ENCODE data around the gene ABTB2. TPM values are rescaled to one million over a fixed set of nuclear protein-coding genes. Genes with fewer than 3 reads are reported as not detected.

Gene ABTB2
- total RNA-seq, 6 donors from 2014 or later, result 1.4 to 6.8 (median 4.7) TPM

DNA sequence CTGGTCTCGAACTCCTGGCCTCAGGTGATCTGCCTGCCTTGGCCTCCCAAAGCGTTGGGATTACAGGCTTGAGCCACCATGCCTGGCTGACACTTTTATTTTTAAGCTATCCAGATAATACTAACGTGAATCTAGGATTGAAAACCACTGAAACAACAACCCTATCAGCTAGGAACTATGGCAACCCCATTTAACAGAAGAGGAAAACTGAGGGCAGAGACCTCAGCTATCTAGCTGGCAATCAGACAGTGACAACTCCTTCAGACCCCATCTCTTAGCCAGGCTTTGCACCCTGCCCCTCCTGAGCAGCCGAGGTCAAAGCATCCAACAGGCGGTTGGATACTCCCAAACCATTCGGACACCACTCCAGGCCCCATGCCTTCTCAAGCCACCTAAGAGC, 14.1 kb downstream of the ABTB2 start:
- 91 to 97% methylated on average over 6 of the region's 6 CpGs for WGBS, 2 donors
- no peak for ATAC-seq (ENCODE audit: low FRiP score in 2 of 2)
- H3K27me3 ChIP-seq, result no peaks in the 10 kb centered on the region
- TF ChIP-seq POLR2A (IDR thresholded peaks at IDR 0.05) (no peak), POLR2AphosphoS5 (IDR thresholded peaks at IDR 0.05) (no peak), EP300 (IDR thresholded peaks at IDR 0.05) (no peak)
- TF ChIP-seq, protein P1, sequence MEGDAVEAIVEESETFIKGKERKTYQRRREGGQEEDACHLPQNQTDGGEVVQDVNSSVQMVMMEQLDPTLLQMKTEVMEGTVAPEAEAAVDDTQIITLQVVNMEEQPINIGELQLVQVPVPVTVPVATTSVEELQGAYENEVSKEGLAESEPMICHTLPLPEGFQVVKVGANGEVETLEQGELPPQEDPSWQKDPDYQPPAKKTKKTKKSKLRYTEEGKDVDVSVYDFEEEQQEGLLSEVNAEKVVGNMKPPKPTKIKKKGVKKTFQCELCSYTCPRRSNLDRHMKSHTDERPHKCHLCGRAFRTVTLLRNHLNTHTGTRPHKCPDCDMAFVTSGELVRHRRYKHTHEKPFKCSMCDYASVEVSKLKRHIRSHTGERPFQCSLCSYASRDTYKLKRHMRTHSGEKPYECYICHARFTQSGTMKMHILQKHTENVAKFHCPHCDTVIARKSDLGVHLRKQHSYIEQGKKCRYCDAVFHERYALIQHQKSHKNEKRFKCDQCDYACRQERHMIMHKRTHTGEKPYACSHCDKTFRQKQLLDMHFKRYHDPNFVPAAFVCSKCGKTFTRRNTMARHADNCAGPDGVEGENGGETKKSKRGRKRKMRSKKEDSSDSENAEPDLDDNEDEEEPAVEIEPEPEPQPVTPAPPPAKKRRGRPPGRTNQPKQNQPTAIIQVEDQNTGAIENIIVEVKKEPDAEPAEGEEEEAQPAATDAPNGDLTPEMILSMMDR (IDR thresholded peaks at IDR 0.05), result no peak
- H3K36me3 ChIP-seq, result no peaks in the 10 kb centered on the region
- H3K9me3 ChIP-seq, result no peaks in the 10 kb centered on the region
- H3K4me1 ChIP-seq, result peaks cover 0 to 21% (median 11%) of the 10 kb centered on the region in 4 donors
- H3K27ac ChIP-seq, result no peak overlapping the region
- H3K4me3 ChIP-seq, result no peak overlapping the region
- DNase-seq, result no peak

DNA sequence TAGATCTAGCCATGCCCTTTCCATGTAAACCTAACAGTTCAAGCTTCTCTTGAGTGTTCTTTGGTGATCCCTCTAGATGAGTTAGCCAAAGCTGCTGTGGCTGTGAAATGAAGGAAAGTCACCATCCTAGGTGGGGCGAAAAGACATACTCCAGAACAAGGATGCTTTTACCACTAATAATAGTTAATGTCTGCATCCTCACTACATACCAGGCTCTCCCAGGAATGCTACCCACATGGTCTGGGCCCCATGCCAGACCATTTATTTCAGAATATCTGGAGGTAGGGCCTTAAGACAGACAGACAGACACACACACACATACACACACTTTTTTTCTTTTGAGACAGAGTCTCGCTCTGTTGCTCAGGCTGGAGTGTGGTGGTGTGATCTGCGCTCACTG, 14.7 kb downstream of the ABTB2 start:
- H3K27ac ChIP-seq, result no peak overlapping the region
- no peak for ATAC-seq (ENCODE audit: low FRiP score in 2 of 2)

DNA sequence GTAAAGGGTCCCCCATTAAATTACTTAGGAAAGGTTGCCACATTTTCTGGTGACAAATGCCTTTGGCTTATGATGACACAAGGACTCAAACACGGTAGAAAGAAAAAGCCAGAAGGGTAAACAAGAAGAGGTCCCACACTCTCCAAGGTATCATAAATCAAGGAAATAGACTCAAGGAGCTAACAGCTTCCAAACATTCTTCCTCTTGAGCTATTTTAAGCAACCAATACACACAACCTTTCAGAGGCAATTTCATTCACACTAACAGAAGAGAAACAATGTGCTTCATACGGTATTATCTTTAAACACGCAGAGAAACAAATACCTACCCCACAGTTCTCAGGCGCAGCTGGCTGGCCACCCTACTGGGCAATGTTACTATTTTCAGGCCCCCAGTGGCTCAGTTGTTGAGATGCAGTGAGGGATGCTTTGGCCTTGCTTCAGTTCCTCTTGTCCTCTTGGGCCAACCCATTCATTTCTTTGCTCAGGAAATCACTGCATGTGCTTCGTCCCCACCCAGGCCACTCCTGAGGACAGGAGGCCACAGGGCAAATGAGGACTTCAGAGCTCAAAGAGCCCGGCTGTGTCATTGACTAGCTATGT, 15.8 kb downstream of the ABTB2 start:
- H3K4me3 ChIP-seq, result no peak overlapping the region
- no peak for DNase-seq
- H3K36me3 ChIP-seq, result no peaks in the 10 kb centered on the region
- no peak overlapping the region for H3K27ac ChIP-seq
- H3K27me3 ChIP-seq, result no peaks in the 10 kb centered on the region
- WGBS, 2 donors, result 43 to 48% methylated on average over 6 of the region's 6 CpGs
- TF ChIP-seq POLR2AphosphoS5 (IDR thresholded peaks at IDR 0.05) (no peak), POLR2A (IDR thresholded peaks at IDR 0.05) (no peak), EP300 (IDR thresholded peaks at IDR 0.05) (no peak)
- TF ChIP-seq, protein P1 (IDR thresholded peaks at IDR 0.05), result no peak
- no peaks in the 10 kb centered on the region for H3K9me3 ChIP-seq
- H3K4me1 ChIP-seq, result peaks cover 0 to 18% (median 11%) of the 10 kb centered on the region in 4 donors
- ATAC-seq (ENCODE audit: low FRiP score in 2 of 2), result no peak

More for the DNA sequence above, 14.7 kb downstream of the ABTB2 start:
- no peaks in the 10 kb centered on the region for H3K27me3 ChIP-seq
- 96 to 100% methylated on average over 3 of the region's 3 CpGs for WGBS, 2 donors
- no peak for DNase-seq
- TF ChIP-seq POLR2A (IDR thresholded peaks at IDR 0.05), result no peak
- H3K36me3 ChIP-seq, result no peaks in the 10 kb centered on the region
- peaks cover 0 to 18% (median 11%) of the 10 kb centered on the region in 4 donors for H3K4me1 ChIP-seq
- H3K9me3 ChIP-seq, result no peaks in the 10 kb centered on the region
- H3K4me3 ChIP-seq, result no peak overlapping the region

DNA sequence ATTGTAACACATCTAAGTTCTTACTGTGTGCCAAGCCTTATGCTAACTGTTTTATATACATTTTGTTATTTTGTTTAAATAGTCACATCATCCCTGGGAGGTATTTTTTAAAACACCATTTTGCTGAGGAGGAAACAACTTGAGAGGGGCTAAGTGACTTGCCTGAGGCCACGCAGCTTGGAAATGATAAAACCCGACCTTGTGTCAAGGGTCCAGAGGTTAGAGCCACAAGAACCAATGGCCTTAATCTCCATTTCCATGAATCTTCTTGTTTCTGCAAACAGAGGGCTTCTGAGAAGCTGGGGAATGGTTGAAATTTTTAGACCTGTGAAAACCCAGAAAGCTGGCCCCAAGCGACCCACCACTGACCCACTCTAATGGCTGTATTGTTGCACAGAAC, 16.7 kb downstream of the ABTB2 start:
- peaks cover 0 to 16% (median 11%) of the 10 kb centered on the region in 4 donors for H3K4me1 ChIP-seq
- ATAC-seq (ENCODE audit: low FRiP score in 2 of 2), result no peak
- H3K36me3 ChIP-seq, result no peaks in the 10 kb centered on the region
- no peaks in the 10 kb centered on the region for H3K27me3 ChIP-seq
- WGBS, 2 donors, result 79 to 88% methylated on average over 3 of the region's 3 CpGs
- no peak overlapping the region for H3K27ac ChIP-seq
- no peaks in the 10 kb centered on the region for H3K9me3 ChIP-seq
- no peak for DNase-seq
- H3K4me3 ChIP-seq, result no peak overlapping the region
- TF ChIP-seq, protein P1 (IDR thresholded peaks at IDR 0.05), result no peak
- TF ChIP-seq POLR2A (IDR thresholded peaks at IDR 0.05) (no peak), EP300 (IDR thresholded peaks at IDR 0.05) (no peak), POLR2AphosphoS5 (IDR thresholded peaks at IDR 0.05) (no peak)

DNA sequence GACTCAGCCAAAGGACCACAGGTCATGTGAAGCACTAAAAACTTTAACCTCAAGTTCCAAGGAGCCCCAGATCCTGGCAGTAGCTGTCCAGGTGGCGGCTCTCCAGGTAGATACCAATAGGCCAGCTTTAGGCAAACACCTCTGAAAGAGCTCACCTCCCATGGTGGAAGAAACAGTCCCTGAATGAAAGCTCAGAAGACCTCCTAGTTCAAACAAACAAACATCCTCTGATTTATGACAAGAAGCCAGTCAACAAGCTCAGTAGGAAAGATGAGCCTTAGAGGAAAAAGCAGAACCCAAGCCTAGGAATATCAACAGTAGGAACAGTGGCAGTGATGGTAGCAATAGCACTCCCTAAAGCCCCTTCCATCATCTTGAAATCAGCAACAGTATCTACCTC, 17.2 kb downstream of the ABTB2 start:
- ATAC-seq (ENCODE audit: low FRiP score in 2 of 2), result no peak

More for the DNA sequence above, 17.2 kb downstream of the ABTB2 start:
- H3K27ac ChIP-seq, result no peak overlapping the region
- H3K27me3 ChIP-seq, result no peaks in the 10 kb centered on the region
- TF ChIP-seq, protein P1 (IDR thresholded peaks at IDR 0.05), result no peak
- TF ChIP-seq POLR2A (IDR thresholded peaks at IDR 0.05), result no peak
- TF ChIP-seq EP300 (IDR thresholded peaks at IDR 0.05), result no peak
- no peak for TF ChIP-seq POLR2AphosphoS5 (IDR thresholded peaks at IDR 0.05)
- no peak for DNase-seq
- WGBS, 2 donors, result 88 to 93% methylated on average over 1 of the region's 1 CpG
- H3K4me3 ChIP-seq, result no peak overlapping the region
- H3K9me3 ChIP-seq, result no peaks in the 10 kb centered on the region
- peaks cover 0 to 16% (median 10%) of the 10 kb centered on the region in 4 donors for H3K4me1 ChIP-seq
- H3K36me3 ChIP-seq, result no peaks in the 10 kb centered on the region

Measured in upper lobe of left lung (tissue), 6 donors.